ENCODE results near the gene UGT1A5.

- TF ChIP-seq CTCF (IDR thresholded peaks at IDR 0.05) (no peak), POLR2AphosphoS5 (IDR thresholded peaks at IDR 0.05) (no peak)
Observed at GRCh38 chr2:233779722-233780121, 67.0 kb downstream of the UGT1A5 start.
